Measurements from ENCODE around the gene SLBP. TPM values are rescaled to one million over a fixed set of nuclear protein-coding genes. Genes with fewer than 3 reads are reported as not detected.
A peak's percentile ranks its signal among the peaks of the same experiment; 100 is the strongest.

Gene SLBP
- total and polyA plus RNA-seq, 2 of the 8 experiments (the other 6 are each of a cell fraction or from before 2014, with no cell fraction given) = 44.1 to 49.0 TPM

DNA sequence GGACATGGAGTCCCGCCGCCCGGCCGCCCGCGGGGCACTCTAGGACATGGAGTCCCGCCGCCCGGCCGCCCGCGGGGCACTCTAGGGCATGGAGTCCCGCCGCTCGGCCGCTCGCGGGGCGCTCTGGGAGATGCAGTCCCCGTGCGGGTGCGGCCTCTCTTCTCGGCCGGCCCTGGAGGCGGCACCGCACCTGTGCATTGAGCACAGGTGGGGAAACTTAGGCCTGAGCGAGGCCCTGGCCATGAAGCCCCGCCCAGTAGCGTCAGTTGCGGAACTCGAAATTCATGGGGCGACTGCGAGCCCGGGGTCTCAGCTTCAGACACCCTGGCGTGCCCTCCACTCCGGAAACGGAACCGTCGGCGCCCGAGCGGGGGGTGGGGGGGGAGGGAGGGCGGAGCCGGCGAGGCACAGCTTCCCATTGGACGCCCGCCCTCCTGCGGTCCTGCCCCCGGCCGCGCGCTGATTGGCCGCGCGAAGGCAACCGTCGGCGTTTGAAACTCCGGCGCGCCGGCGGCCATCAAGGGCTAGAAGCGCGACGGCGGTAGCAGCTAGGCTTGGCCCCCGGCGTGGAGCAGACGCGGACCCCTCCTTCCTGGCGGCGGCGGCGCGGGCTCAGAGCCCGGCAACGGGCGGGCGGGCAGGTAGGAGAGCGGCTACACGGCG is 9.0 kb upstream of the SLBP start, which contains the start of the genes TACC3 and TMEM129 (continued):
- TF ChIP-seq HDAC2 (IDR thresholded peaks at IDR 0.05; ENCODE audit: borderline replicate concordance in 1 of 2, low read depth in 2 of 2, low read length in 2 of 2) = no peak
- no peak for TF ChIP-seq NANOG (IDR thresholded peaks at IDR 0.05; ENCODE audit: insufficient read depth, low read depth, low read length, poor library complexity, severe bottlenecking)
- TF ChIP-seq, protein P1, sequence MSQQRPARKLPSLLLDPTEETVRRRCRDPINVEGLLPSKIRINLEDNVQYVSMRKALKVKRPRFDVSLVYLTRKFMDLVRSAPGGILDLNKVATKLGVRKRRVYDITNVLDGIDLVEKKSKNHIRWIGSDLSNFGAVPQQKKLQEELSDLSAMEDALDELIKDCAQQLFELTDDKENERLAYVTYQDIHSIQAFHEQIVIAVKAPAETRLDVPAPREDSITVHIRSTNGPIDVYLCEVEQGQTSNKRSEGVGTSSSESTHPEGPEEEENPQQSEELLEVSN (IDR thresholded peaks at IDR 0.05) = no peak
- 0 out of 2 replicates have a peak, but pooled peaks have one; percentile 24 for TF ChIP-seq SP1 (IDR thresholded peaks at IDR 0.05; ENCODE audit: low read depth, low read length)
- TF ChIP-seq RFX5 (IDR thresholded peaks at IDR 0.05; ENCODE audit: borderline replicate concordance, low read depth, low read length) = no peak
- TF ChIP-seq ASH2L (IDR thresholded peaks at IDR 0.05; ENCODE audit: low read length) = no peak
- no peak for TF ChIP-seq CHD1 (IDR thresholded peaks at IDR 0.05; ENCODE audit: low read depth, low read length)
- TF ChIP-seq TAF7 (optimal IDR thresholded peaks at IDR 0.05; ENCODE audit: borderline replicate concordance, low read depth, low read length) = peak; percentile 33
- TF ChIP-seq, protein P2, sequence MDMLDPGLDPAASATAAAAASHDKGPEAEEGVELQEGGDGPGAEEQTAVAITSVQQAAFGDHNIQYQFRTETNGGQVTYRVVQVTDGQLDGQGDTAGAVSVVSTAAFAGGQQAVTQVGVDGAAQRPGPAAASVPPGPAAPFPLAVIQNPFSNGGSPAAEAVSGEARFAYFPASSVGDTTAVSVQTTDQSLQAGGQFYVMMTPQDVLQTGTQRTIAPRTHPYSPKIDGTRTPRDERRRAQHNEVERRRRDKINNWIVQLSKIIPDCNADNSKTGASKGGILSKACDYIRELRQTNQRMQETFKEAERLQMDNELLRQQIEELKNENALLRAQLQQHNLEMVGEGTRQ (IDR thresholded peaks at IDR 0.05; ENCODE audit: low read length) = no peak
- TF ChIP-seq, protein P3, sequence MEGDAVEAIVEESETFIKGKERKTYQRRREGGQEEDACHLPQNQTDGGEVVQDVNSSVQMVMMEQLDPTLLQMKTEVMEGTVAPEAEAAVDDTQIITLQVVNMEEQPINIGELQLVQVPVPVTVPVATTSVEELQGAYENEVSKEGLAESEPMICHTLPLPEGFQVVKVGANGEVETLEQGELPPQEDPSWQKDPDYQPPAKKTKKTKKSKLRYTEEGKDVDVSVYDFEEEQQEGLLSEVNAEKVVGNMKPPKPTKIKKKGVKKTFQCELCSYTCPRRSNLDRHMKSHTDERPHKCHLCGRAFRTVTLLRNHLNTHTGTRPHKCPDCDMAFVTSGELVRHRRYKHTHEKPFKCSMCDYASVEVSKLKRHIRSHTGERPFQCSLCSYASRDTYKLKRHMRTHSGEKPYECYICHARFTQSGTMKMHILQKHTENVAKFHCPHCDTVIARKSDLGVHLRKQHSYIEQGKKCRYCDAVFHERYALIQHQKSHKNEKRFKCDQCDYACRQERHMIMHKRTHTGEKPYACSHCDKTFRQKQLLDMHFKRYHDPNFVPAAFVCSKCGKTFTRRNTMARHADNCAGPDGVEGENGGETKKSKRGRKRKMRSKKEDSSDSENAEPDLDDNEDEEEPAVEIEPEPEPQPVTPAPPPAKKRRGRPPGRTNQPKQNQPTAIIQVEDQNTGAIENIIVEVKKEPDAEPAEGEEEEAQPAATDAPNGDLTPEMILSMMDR (IDR thresholded peaks at IDR 0.05; ENCODE audit: control extremely low read depth in 1 of 3, insufficient read depth in 1 of 3, low read depth in 1 of 3, low read length in 3 of 3) = no peak
- TF ChIP-seq SP4 (IDR thresholded peaks at IDR 0.05; ENCODE audit: low read length) = no peak
- no peak for TF ChIP-seq ZNF274 (IDR thresholded peaks at IDR 0.05; ENCODE audit: borderline replicate concordance, extremely low read depth, low read length)
- no peak for TF ChIP-seq CTBP2 (IDR thresholded peaks at IDR 0.05; ENCODE audit: borderline replicate concordance, insufficient read depth, insufficient read length, low read length)
- TF ChIP-seq, protein P4, sequence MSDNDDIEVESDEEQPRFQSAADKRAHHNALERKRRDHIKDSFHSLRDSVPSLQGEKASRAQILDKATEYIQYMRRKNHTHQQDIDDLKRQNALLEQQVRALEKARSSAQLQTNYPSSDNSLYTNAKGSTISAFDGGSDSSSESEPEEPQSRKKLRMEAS (IDR thresholded peaks at IDR 0.05) = peak; percentile 47; the same call in 1 of the 2 replicates
- peak in 1 of 2 experiments; percentile 12; a peak in 1 of 3 replicates for TF ChIP-seq EP300 (IDR thresholded peaks at IDR 0.05; ENCODE audit: borderline replicate concordance in 1 of 2, low read depth in 2 of 2, low read length in 2 of 2)
- TF ChIP-seq RXRA (IDR thresholded peaks at IDR 0.05; ENCODE audit: insufficient read depth, low read depth, low read length) = no peak
- no peak for TF ChIP-seq CEBPB (IDR thresholded peaks at IDR 0.05; ENCODE audit: low read depth, low read length)
- peak in 1 of 2 experiments; percentile 67; a peak in 1 of 3 replicates for TF ChIP-seq POLR2A (IDR thresholded peaks at IDR 0.05; ENCODE audit: control extremely low read depth in 1 of 2, low read depth in 2 of 2, low read length in 2 of 2)
- no peak for TF ChIP-seq RBBP5 (IDR thresholded peaks at IDR 0.05; ENCODE audit: borderline replicate concordance, low read depth, low read length)

All from H1 (cell line).